NOMO-1 treated with dmso at 0.1 percent for 144 hours (cell line): ENCODE data around the gene SERPINA5.

Experiments used
- DNase-seq: peaks from one replicate; lab custom pipeline; 2025; ENCODE audit not compliant: unreplicated experiment; lab: John Stamatoyannopoulos, UW

SERPINA5 gene, protein sequence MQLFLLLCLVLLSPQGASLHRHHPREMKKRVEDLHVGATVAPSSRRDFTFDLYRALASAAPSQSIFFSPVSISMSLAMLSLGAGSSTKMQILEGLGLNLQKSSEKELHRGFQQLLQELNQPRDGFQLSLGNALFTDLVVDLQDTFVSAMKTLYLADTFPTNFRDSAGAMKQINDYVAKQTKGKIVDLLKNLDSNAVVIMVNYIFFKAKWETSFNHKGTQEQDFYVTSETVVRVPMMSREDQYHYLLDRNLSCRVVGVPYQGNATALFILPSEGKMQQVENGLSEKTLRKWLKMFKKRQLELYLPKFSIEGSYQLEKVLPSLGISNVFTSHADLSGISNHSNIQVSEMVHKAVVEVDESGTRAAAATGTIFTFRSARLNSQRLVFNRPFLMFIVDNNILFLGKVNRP

GRCh38 chr14:94581127-94581999 is at the start of gene SERPINA5:
TSS of gene SERPINA5 (plus strand) at chr14:94581426. CDS start at chr14:94587363, 5,937 bp downstream.
- DNase-seq = no peak

- DNase-seq = no peak
These were observed 48.8 kb upstream of the SERPINA5 start for GRCh38 chr14:94532447-94532846.

DNA sequence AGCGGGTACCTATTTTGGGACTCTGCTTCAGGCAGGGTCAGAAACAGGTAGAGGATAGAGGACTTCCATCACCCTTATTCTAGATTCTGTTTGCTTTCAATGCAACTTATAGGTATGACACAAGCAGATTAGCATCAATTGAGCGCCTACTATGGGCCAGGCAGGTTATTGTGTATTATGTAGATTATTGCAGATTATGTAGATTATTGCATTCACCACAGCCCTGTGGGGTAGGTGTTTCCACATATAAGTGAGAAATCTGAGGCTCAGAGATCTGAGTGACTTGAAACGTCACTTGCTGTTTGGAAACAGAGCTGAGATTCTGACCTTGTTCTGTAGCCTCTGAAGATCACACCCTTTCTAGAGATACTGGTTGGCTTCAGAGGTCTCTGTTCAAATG is 45.7 kb upstream of the SERPINA5 start:
- DNase-seq = no peak

- no peak for DNase-seq
These were observed 44.4 kb upstream of the SERPINA5 start for GRCh38 chr14:94536836-94537235.

GRCh38 chr14:94538070-94538740 is 43.0 kb upstream of the SERPINA5 start:
- no peak for DNase-seq

- no peak for DNase-seq
These were observed 42.0 kb upstream of the SERPINA5 start for GRCh38 chr14:94539181-94539580.

DNA sequence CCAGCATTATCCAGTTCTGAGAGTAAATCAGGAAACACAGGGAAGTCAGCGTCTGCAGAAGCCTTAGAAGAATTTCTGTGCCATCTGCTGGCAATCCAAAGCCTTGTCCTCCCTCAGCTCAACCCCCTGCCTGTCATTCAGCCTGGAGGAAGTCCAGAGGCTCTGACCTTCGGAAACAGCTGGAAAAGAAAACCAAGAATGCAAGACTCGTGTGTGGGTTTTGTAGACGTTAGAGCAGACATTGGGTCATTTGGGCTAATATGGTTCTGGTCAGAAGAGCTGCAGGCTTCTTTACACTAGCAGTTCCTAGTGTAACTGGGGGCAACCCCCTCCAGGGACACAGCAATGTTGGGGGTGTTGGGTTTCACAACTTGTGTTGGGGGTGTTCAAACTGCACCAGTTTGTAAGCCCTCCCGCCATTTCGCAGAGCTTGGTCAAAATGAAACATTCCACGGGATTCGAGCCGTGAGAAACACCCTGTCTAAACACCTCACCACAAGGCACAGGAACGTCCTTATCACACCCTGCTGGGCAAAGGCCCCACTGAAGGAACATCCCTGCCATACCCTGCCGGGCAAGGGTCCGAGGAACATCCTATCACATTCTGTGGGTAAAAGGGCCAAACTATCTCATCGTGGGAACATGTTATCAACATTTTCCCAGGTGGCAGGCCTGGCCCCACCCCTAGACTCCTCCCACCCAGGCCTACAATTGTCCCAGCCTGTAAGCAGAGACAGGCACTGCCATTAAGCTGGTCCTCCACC is 41.0 kb upstream of the SERPINA5 start:
- DNase-seq = no peak

DNA sequence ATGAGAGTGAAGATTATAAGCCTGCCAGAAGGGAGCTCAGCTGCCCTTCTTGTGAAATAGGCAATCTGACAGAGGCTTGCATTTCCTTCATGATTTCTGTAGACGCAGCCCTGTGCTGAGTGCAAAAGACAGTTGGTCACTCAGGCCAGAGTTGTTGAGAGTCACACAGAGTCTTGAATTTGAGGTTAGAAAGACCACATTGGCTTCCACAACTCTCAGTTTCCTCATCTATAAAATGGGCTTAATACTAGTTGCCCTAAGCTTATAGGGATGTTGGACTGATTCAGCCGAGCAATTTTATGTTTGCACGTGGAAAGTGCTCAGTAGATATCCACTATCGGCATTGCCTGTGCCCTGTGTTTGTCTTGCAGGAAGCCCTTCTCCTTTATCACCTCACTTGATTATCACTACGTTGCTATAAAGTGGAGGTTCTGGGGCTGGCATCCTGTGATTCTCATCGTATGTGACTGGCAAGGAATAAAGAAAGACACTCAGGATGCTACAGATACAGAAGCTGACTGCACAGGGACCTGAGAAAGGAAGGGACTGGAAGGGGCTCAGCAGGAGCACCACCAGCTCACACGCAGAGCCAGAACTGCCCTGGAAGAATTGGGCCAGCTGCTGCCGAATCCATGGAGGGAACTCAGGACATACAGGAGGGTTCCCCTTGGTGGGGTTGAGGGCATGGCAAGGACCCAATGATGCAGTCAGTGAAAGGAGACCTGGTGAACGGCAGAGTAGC is 39.8 kb upstream of the SERPINA5 start:
- no peak for DNase-seq

GRCh38 chr14:94542111-94542810 is 39.0 kb upstream of the SERPINA5 start:
- DNase-seq = no peak

- DNase-seq = no peak
These were observed 38.3 kb upstream of the SERPINA5 start for GRCh38 chr14:94542811-94543440.

- DNase-seq = no peak
These were observed 37.6 kb upstream of the SERPINA5 start for GRCh38 chr14:94543449-94544124.

DNA sequence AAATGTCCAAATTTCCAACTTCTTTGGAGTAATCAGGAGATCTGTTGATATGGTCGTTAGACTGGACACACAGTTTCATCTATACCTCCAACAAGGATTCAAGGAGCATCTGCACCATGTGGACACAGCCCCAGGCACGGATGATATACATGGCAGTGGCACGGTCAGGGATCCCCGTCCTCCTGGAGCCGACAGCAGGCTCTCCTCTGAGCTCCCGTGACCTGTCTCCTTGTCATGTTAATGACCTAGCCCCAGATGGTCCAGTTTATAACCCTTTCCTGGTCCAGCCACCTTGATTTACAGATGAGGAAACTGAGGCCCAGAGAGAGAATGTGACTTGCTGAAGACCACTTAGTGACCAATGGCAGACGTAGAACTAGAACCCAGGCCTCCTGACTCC is 36.5 kb upstream of the SERPINA5 start:
- no peak for DNase-seq

GRCh38 chr14:94545131-94545841 is 35.9 kb upstream of the SERPINA5 start:
- no peak for DNase-seq

GRCh38 chr14:94547151-94547680 is 34.0 kb upstream of the SERPINA5 start:
- DNase-seq = no peak

GRCh38 chr14:94547726-94548125 is 33.5 kb upstream of the SERPINA5 start:
- DNase-seq = no peak

GRCh38 chr14:94548131-94548998 is 32.9 kb upstream of the SERPINA5 start:
- DNase-seq = no peak
